Measurements from ENCODE around the gene JAG1. TPM values are rescaled to one million over a fixed set of nuclear protein-coding genes. Genes with fewer than 3 reads are reported as not detected.

Gene JAG1
- polyA plus RNA-seq, 2 of the 4 experiments (the other 2 are of a cell fraction): 80.9 to 90.0 TPM

GRCh38 chr20:10643560-10643873, 30.3 kb downstream of the JAG1 start:
- FAIRE-seq (no peak), ATAC-seq (no peak), DNase-seq (ENCODE audit: low read depth in 1 of 2, low spot score in 1 of 2) (no peak)
- Histone ChIP-seq H3K27ac (no peak overlapping the region), H3K4me2 (no peak overlapping the region), H3K4me1 (peaks cover 21% of the 10 kb centered on the region; the same call in 2 of the 3 replicates), H3K4me3 (no peak overlapping the region), H3K9me3 (no peaks in the 10 kb centered on the region)
- 92% methylated on average over 7 of the region's 7 CpGs for WGBS (ENCODE audit: missing lambda C conversion rate)
- CTCF ChIA-PET: interaction anchor here (0.6 to 3.2 kb wide), 7 partner anchors 39 to 1026 kb away, joined by 3 to 11 read pairs (median 5); no protein-coding TSS in a partner anchor
- POLR2A ChIA-PET: no interaction called here
- TF ChIP-seq POLR2AphosphoS2 (conservative IDR thresholded peaks at IDR 0.05; ENCODE audit: low read length) (no peak), JUN (IDR thresholded peaks at IDR 0.05) (0 out of 5 replicates have a peak, but pooled peaks of 1 of the 2 experiments have one; percentile 22)

GRCh38 chr20:10642856-10643559, 30.8 kb downstream of the JAG1 start:
- FAIRE-seq (no peak), ATAC-seq (no peak), DNase-seq (ENCODE audit: low read depth in 1 of 2, low spot score in 1 of 2) (no peak)
- POLR2A ChIA-PET: interaction anchor here (1.1 kb wide), 1 partner anchor 10 kb away, joined by 3 read pairs; no protein-coding TSS in a partner anchor
- 85% methylated on average over 4 of the region's 4 CpGs for WGBS (ENCODE audit: missing lambda C conversion rate)
- Histone ChIP-seq H3K27ac (no peak overlapping the region), H3K9me3 (no peaks in the 10 kb centered on the region), H3K4me2 (no peak overlapping the region), H3K4me1 (peaks cover 26% of the 10 kb centered on the region), H3K4me3 (no peak overlapping the region)
- CTCF ChIA-PET: interaction anchor here (1.4 to 3.2 kb wide), 7 partner anchors 31 to 1025 kb away, joined by 3 to 11 read pairs (median 5); partner anchors contain the start of gene JAG1
- TF ChIP-seq JUN (IDR thresholded peaks at IDR 0.05) (0 out of 5 replicates have a peak, but pooled peaks of 1 of the 2 experiments have one; percentile 44), POLR2AphosphoS2 (conservative IDR thresholded peaks at IDR 0.05; ENCODE audit: low read length) (no peak)

GRCh38 chr20:10641893-10642292, 31.9 kb downstream of the JAG1 start:
- POLR2A ChIA-PET: interaction anchor here (1.1 kb wide), 2 partner anchors 11 to 43 kb away, joined by 3 read pairs; no protein-coding TSS in a partner anchor
- Histone ChIP-seq H3K4me3 (no peak overlapping the region), H3K4me2 (no peak overlapping the region), H3K9me3 (no peaks in the 10 kb centered on the region), H3K4me1 (peaks cover 37% of the 10 kb centered on the region), H3K27ac (no peak overlapping the region)
- 93% methylated on average over 7 of the region's 7 CpGs for WGBS (ENCODE audit: missing lambda C conversion rate)
- CTCF ChIA-PET: interaction anchor here (1.0 to 3.5 kb wide), 5 partner anchors 29 to 1025 kb away, joined by 3 to 14 read pairs (median 4); partner anchors contain the start of gene JAG1
- DNase-seq (ENCODE audit: low read depth in 1 of 2, low spot score in 1 of 2): no peak
- ATAC-seq: peak in 1 of 2 experiments; percentile 1; a peak in 1 of 6 replicates
- FAIRE-seq: no peak
- TF ChIP-seq RNF2 (IDR thresholded peaks at IDR 0.05; ENCODE audit: borderline replicate concordance, low read depth) (no peak), SREBF2 (IDR thresholded peaks at IDR 0.05) (no peak), HOXB13 (CRISPR knock-in tag; IDR thresholded peaks at IDR 0.05; ENCODE audit: low read depth) (no peak), CBX8 (IDR thresholded peaks at IDR 0.05) (no peak), JUN (IDR thresholded peaks at IDR 0.05) (0 out of 5 replicates have a peak, but pooled peaks of 1 of the 2 experiments have one; percentile 13), TFCP2L1 (CRISPR knock-in tag; IDR thresholded peaks at IDR 0.05) (no peak), PHF8 (IDR thresholded peaks at IDR 0.05; ENCODE audit: borderline replicate concordance, low read depth) (no peak), ELK1 (IDR thresholded peaks at IDR 0.05; ENCODE audit: low read depth, low read length) (no peak), BHLHE40 (IDR thresholded peaks at IDR 0.05; ENCODE audit: low read depth, low read length) (no peak)

GRCh38 chr20:10641467-10641866, 32.3 kb downstream of the JAG1 start:
- H3K4me1 ChIP-seq: peaks cover 42% of the 10 kb centered on the region
- CTCF ChIA-PET: interaction anchor here (1.0 to 3.7 kb wide), 6 partner anchors 9 to 1024 kb away, joined by 3 to 19 read pairs (median 10); no protein-coding TSS in a partner anchor
- 91% methylated on average over 12 of the region's 12 CpGs for WGBS (ENCODE audit: missing lambda C conversion rate)
- POLR2A ChIA-PET: interaction anchor here (0.6 to 1.1 kb wide), 4 partner anchors 12 to 42 kb away, joined by 3 to 8 read pairs (median 3); no protein-coding TSS in a partner anchor
- H3K27ac ChIP-seq: no peak overlapping the region
- ATAC-seq: peak; percentile 4 to 9; a peak in 2 of 6 replicates
- H3K4me3 ChIP-seq: no peak overlapping the region
- DNase-seq (ENCODE audit: low read depth in 1 of 2, low spot score in 1 of 2): no peak
- FAIRE-seq: no peak
- H3K9me3 ChIP-seq: no peaks in the 10 kb centered on the region
- no peak overlapping the region for H3K4me2 ChIP-seq
- TF ChIP-seq ZSCAN20 (CRISPR knock-in tag; IDR thresholded peaks at IDR 0.05) (no peak), JUNB (IDR thresholded peaks at IDR 0.05) (no peak), CHD4 (IDR thresholded peaks at IDR 0.05; ENCODE audit: borderline replicate concordance) (no peak), MAX (IDR thresholded peaks at IDR 0.05) (no peak), RARB (CRISPR knock-in tag; IDR thresholded peaks at IDR 0.05) (no peak), REST (IDR thresholded peaks at IDR 0.05) (no peak), CBX2 (IDR thresholded peaks at IDR 0.05; ENCODE audit: borderline replicate concordance, low read depth) (no peak), ESRRA (IDR thresholded peaks at IDR 0.05; ENCODE audit: borderline replicate concordance, low read length) (no peak), ZC3H11A (IDR thresholded peaks at IDR 0.05) (no peak), ZNF302 (CRISPR knock-in tag; IDR thresholded peaks at IDR 0.05) (no peak), HOXB13 (CRISPR knock-in tag; IDR thresholded peaks at IDR 0.05; ENCODE audit: low read depth) (no peak), HMGXB4 (CRISPR knock-in tag; IDR thresholded peaks at IDR 0.05; ENCODE audit: borderline replicate concordance) (no peak), HOXB5 (CRISPR knock-in tag; IDR thresholded peaks at IDR 0.05) (no peak)
